Measurements from ENCODE around the gene CCDC9B. TPM values are rescaled to one million over a fixed set of nuclear protein-coding genes. Genes with fewer than 3 reads are reported as not detected.

The CCDC9B gene
- total RNA-seq, 1 experiment from 2014 or later = 29.5 TPM

- H3K4me1 ChIP-seq (replicated peaks) = peaks cover 70% of the 10 kb centered on the region
- H3K9me3 ChIP-seq (replicated peaks) = no peaks in the 10 kb centered on the region
- H3K27ac ChIP-seq = no peak overlapping the region
- no peak overlapping the region for H3K4me3 ChIP-seq
- H3K36me3 ChIP-seq = peaks cover 8% of the 10 kb centered on the region; the same call in 1 of the 2 replicates
- DNase-seq (ENCODE audit: low read depth in 1 of 2, low spot score in 2 of 2) = peak; percentile 66 to 82
- H3K27me3 ChIP-seq (replicated peaks) = no peaks in the 10 kb centered on the region
These were observed 30.5 kb downstream of the CCDC9B start for GRCh38 chr15:40310001-40310959.

DNA sequence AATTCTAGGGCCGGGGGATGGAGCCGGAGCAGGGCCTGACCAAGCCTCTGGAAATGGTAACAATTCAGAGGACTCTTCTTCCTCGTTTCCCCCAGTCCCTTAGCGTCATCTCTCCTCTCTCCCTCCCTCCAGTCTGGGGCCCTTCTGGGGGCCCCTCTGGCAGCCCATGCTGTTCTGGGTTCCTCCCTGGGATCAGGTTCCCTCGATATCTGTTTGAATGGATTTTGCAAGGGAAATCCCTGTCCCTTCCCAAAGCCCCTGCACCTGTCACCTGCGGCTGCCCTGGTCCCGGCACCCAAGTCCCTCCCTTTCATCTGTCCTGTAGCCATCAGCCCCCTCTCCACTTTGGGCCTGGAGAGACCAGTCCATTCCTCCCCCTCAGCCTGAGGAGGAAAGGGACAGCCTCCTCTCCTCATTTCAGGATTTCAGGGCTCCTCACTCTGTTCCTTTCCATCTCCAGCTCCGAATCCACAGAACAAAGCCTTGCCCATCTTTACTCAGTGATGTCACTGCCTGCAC is 31.3 kb downstream of the CCDC9B start:
- Histone ChIP-seq H3K4me1 (replicated peaks) (peaks cover 67% of the 10 kb centered on the region), H3K9me3 (replicated peaks) (no peaks in the 10 kb centered on the region), H3K27me3 (replicated peaks) (no peaks in the 10 kb centered on the region), H3K4me3 (no peak overlapping the region), H3K36me3 (peaks cover 13% of the 10 kb centered on the region; the same call in 1 of the 2 replicates), H3K27ac (peak overlapping the region; percentile 96; the same call in 1 of the 2 replicates)
- DNase-seq (ENCODE audit: low read depth in 1 of 2, low spot score in 2 of 2) = no peak

DNA sequence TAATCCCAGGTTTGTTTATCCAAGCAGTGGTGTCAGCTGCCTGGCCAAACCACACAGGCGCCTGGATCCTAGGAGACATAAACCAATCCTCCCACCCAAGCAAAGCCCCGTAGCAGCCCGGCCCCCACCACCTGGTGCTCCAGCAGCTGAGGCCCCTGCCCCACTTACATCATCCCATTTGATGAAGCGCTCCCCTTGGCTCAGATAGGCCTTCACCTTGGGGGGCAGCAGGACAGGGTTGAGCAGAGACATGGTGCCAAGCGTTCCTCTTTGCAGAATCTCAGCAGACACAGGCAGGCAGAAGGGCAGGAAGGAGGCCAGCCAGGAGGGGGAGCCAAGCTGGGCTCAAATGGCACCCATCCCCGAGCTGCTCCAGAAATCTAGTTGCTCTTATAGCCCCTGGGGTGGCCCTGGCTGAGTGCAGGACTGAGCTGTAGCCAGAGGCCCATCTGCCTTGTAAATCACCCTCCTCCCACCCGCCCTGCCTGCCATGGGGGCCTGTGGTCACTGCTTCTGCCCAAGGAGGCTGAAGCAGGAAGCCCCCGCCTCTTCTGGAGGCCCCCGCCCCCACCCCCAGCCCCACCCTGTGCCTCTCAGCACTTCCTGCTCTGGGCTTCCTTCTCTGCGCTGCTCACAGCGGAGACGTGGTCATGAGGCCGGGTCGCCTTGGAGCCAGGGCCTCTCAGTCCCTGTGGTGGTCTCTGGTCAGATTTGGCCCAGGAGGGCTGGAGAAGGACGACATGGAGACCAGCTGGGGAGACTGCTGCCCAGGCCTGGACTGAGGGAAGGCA is 33.1 kb downstream of the CCDC9B start, which contains the start of gene PLCB2:
TSS of gene PLCB2 (minus strand) at position 515 of the 791 bp plus-strand sequence. CDS start at position 252, 263 bp downstream.
- Histone ChIP-seq H3K4me1 (replicated peaks) (peaks cover 55% of the 10 kb centered on the region), H3K36me3 (peaks cover 31% of the 10 kb centered on the region), H3K27ac (peak within 1 kb of the TSS; percentile 96), H3K27me3 (replicated peaks) (no peaks in the 10 kb centered on the region), H3K4me3 (peak within 1 kb of the TSS; percentile 35), H3K9me3 (replicated peaks) (no peaks in the 10 kb centered on the region)
- peak; percentile 94 to 97 for DNase-seq (ENCODE audit: low read depth in 1 of 2, low spot score in 2 of 2)

GRCh38 chr15:40306908-40307307 is 33.8 kb downstream of the CCDC9B start:
- H3K9me3 ChIP-seq (replicated peaks) = no peaks in the 10 kb centered on the region
- H3K27me3 ChIP-seq (replicated peaks) = no peaks in the 10 kb centered on the region
- DNase-seq (ENCODE audit: low read depth in 1 of 2, low spot score in 2 of 2) = no peak
- H3K36me3 ChIP-seq = peaks cover 38% of the 10 kb centered on the region
- H3K4me1 ChIP-seq (replicated peaks) = peaks cover 55% of the 10 kb centered on the region
- 0 out of 2 replicates have a peak overlapping the region, but pooled peaks have one; percentile 2 for H3K27ac ChIP-seq
- H3K4me3 ChIP-seq = peak overlapping the region; percentile 35

DNA sequence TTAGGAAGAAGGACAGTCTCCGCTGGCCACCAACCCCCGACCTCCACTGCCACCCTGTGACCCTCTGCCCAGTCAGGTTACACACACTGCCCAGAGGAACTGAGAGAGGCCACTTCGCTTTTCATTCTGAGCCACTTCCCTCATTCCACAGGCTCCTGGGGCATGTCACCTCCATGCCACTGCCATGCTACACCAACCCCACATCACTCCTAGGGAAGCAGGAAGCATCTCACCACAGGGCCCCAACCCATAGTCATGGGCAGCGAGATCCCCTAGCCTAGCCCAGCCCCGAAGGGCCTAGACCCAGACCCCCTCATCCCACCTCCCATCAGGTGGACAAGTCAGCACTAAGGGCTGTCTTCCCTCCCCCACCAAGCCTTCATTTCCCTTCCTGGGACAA is 34.4 kb downstream of the CCDC9B start:
- Histone ChIP-seq H3K27ac (no peak overlapping the region), H3K4me3 (peak overlapping the region; percentile 35), H3K36me3 (peaks cover 44% of the 10 kb centered on the region), H3K4me1 (replicated peaks) (peaks cover 55% of the 10 kb centered on the region), H3K9me3 (replicated peaks) (no peaks in the 10 kb centered on the region), H3K27me3 (replicated peaks) (no peaks in the 10 kb centered on the region)
- no peak for DNase-seq (ENCODE audit: low read depth in 1 of 2, low spot score in 2 of 2)

DNA sequence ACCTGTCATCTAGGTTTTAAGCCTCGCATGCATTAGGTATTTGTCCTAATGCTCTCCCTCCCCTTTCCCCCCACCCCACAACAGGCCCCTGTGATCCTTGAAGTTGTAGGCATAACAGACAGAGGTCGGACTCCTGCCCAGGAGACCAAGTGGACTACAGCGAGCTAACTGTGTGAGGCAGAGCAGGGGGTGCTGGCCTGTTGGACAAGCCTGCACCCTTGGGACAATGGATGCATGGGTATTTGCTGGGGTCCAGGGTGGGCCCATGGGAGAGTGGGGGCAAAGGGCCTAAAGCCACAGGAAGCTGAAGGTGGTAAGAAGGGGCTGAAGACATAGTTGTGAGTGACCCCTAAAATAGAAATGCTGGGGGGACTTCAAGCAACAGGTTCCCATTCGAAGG is 35.5 kb downstream of the CCDC9B start:
- no peak overlapping the region for H3K27ac ChIP-seq
- peaks cover 3% of the 10 kb centered on the region; the same call in 1 of the 2 replicates for H3K9me3 ChIP-seq (replicated peaks)
- no peak for DNase-seq (ENCODE audit: low read depth in 1 of 2, low spot score in 2 of 2)
- peaks cover 55% of the 10 kb centered on the region for H3K36me3 ChIP-seq
- H3K4me3 ChIP-seq = no peak overlapping the region
- no peaks in the 10 kb centered on the region for H3K27me3 ChIP-seq (replicated peaks)
- peaks cover 54% of the 10 kb centered on the region for H3K4me1 ChIP-seq (replicated peaks)

GRCh38 chr15:40303576-40303975 is 37.2 kb downstream of the CCDC9B start:
- Histone ChIP-seq H3K9me3 (replicated peaks) (peaks cover 3% of the 10 kb centered on the region; the same call in 1 of the 2 replicates), H3K4me3 (no peak overlapping the region), H3K4me1 (replicated peaks) (peaks cover 37% of the 10 kb centered on the region), H3K36me3 (peaks cover 72% of the 10 kb centered on the region), H3K27ac (no peak overlapping the region), H3K27me3 (replicated peaks) (no peaks in the 10 kb centered on the region)
- no peak for DNase-seq (ENCODE audit: low read depth in 1 of 2, low spot score in 2 of 2)

- Histone ChIP-seq H3K27me3 (replicated peaks) (no peaks in the 10 kb centered on the region), H3K9me3 (replicated peaks) (peaks cover 3% of the 10 kb centered on the region; the same call in 1 of the 2 replicates), H3K4me3 (no peak overlapping the region), H3K4me1 (replicated peaks) (peaks cover 31% of the 10 kb centered on the region), H3K27ac (no peak overlapping the region), H3K36me3 (peaks cover 78% of the 10 kb centered on the region)
- DNase-seq (ENCODE audit: low read depth in 1 of 2, low spot score in 2 of 2) = no peak
These were observed 37.8 kb downstream of the CCDC9B start for GRCh38 chr15:40302981-40303380.

DNA sequence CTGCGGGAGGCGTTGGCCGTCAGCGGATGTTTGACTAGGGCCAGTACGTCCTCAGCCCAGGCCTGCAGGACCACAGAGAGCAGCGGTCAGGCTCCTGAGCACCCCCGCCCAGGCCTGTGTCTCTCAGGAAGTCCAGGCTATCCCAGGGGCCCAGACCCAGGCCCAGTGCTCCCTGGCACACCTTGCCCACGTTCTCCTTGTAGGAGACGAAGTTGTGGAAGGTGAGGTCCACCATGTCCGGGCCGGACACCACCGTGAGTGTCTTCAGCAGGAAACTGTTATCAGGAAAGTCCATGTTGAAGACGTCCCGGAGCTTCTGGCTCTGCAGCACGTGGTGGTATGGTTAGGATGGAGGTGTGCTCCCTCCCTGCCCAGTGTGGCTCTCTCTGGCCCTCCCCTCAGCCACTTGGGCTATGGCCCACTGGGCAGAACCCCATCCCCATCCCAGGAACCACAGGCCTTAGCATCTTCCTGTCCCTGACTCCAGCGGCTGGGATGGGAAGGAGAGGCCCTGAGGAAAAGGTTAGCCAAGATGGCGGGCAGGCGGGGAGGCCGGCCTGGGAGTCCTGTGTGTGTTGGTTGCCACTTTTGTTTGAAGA is 38.4 kb downstream of the CCDC9B start:
- Histone ChIP-seq H3K27ac (no peak overlapping the region), H3K27me3 (replicated peaks) (no peaks in the 10 kb centered on the region), H3K4me3 (no peak overlapping the region), H3K9me3 (replicated peaks) (peaks cover 3% of the 10 kb centered on the region; the same call in 1 of the 2 replicates), H3K4me1 (replicated peaks) (peaks cover 26% of the 10 kb centered on the region), H3K36me3 (peaks cover 84% of the 10 kb centered on the region)
- DNase-seq (ENCODE audit: low read depth in 1 of 2, low spot score in 2 of 2) = no peak

DNA sequence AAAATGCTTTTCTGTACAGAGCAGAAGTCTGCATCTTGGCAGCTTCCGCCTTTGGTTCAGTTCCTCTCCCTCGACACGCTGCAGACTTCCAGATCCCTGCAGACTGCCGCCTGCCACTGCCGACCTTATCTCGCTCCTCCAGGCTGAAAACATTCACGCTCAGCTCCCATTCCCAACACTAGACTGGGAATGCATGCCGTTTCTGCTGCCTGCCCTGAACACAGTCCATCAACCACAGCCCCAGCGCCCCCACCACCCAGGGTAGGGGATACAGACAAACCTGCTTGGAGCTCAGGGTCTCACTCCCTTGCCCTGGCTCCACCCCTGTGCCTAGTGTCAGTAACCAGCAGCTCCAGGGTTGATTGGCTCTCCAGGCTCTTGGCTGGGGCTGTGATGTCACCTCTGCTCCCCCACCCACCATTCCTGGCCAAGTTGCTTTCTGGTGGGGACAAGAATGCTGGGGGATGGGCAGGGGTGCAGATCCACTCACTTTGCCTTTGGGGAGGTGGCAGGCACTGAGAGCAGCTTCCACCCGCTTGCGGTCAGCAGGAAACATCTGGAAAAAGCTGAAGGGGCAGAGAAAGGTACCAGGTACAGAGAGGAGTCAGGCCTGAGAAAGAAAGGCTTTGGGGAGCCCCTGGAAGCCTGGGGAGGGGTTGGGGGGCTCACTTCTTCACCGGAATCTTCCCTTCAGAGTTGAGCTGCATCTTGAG is 39.1 kb downstream of the CCDC9B start:
- Histone ChIP-seq H3K27ac (no peak overlapping the region), H3K4me1 (replicated peaks) (peaks cover 18% of the 10 kb centered on the region), H3K4me3 (no peak overlapping the region), H3K27me3 (replicated peaks) (no peaks in the 10 kb centered on the region), H3K36me3 (peaks cover 91% of the 10 kb centered on the region), H3K9me3 (replicated peaks) (peaks cover 3% of the 10 kb centered on the region; the same call in 1 of the 2 replicates)
- no peak for DNase-seq (ENCODE audit: low read depth in 1 of 2, low spot score in 2 of 2)

DNA sequence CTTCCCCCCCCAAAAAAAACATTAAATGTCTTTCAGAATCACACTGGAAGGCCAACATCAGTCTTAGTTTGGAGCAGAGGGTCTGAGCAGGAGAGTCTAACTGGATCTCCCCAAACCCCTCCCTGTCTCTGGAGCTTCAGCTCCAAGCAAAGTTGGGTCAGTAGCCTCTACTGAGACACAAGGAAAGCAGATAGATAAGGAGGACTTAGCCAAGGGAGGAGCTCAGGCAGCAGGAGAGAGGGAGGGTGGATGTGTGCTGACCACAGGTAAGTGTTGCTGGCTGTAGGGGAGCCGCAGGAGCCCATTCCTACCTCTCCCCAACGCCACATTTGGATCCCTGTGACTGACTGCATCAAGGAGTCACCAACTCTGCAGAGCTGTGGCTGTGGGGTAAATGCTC is 40.0 kb downstream of the CCDC9B start:
- DNase-seq (ENCODE audit: low read depth in 1 of 2, low spot score in 2 of 2) = no peak
- Histone ChIP-seq H3K9me3 (replicated peaks) (peaks cover 3% of the 10 kb centered on the region; the same call in 1 of the 2 replicates), H3K4me3 (no peak overlapping the region), H3K27me3 (replicated peaks) (no peaks in the 10 kb centered on the region), H3K36me3 (peaks cover 97% of the 10 kb centered on the region), H3K27ac (no peak overlapping the region), H3K4me1 (replicated peaks) (peaks cover 10% of the 10 kb centered on the region)

DNA sequence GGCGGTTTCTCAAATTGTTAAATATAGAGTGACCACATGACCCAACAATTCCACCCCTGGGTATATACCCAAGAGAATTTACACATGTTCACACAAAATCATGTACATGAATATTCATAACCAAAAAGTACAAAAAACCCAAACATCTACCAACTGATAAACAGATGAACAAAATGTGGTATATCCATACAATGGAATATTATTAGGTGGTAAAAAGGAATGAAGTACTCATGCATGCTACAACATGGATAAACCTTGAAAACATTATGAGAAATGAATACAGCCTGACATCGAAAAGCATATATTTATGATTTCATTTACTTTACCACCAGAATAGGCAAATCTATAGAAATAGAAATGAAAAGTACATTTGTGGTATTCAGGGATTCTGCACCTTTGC is 40.4 kb downstream of the CCDC9B start:
- peaks cover 6% of the 10 kb centered on the region for H3K4me1 ChIP-seq (replicated peaks)
- H3K4me3 ChIP-seq = no peak overlapping the region
- peaks cover 3% of the 10 kb centered on the region; the same call in 1 of the 2 replicates for H3K9me3 ChIP-seq (replicated peaks)
- no peaks in the 10 kb centered on the region for H3K27me3 ChIP-seq (replicated peaks)
- peaks cover 97% of the 10 kb centered on the region for H3K36me3 ChIP-seq
- no peak for DNase-seq (ENCODE audit: low read depth in 1 of 2, low spot score in 2 of 2)
- H3K27ac ChIP-seq = no peak overlapping the region
